Right renal cortex interstitium (tissue), 3 donors: ENCODE data around the gene TRDN. TPM values are rescaled to one million over a fixed set of nuclear protein-coding genes. Genes with fewer than 3 reads are reported as not detected.

Source experiments
- DNase-seq, 3 donors: peaks; one replicate each; pipeline ENCODE4 v3.0.0-alpha.2; 2013; ENCODE audit warnings: low read depth in 3 of 3, low spot score in 2 of 3
- polyA plus RNA-seq, 3 donors: library from polyadenylated mRNA; unstranded; fragments of 120-200 nt; gene quantifications; one replicate each; pipeline ENCODE4 v1.2.1, GENCODE V29; 2013; ENCODE audit not compliant: insufficient read length in 3 of 3

The TRDN gene
- polyA plus RNA-seq = 1 to 10 TPM; 2.6 to 6.8 (median 2.7) TPM

DNA sequence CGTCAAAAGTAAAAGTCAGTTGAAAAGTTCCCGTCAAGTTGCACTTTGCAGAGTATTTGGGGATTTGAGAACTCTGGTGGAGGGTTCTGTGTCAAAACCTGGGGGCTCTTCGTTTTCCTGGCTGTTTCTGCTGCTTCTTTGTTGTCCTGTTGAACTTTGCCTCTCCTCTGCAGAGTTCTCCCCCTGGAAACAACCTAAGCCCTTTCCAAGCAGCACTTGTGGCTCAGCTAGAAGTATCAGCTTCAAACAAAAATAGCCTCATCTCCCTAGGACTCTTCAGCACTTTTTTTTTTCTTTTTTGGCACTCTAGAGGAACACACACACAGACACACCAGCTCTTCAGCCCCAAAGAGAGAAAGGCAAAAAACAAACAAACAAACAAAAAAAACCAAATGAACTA is at the start of gene TRDN:
Gene TRDN (minus strand): TSS at position 169 of the 400 bp plus-strand sequence. CDS start 175 bp downstream, outside the sequence.
- no peak for DNase-seq

GRCh38 chr6:123681957-123682462 is 45.3 kb upstream of the TRDN start:
- DNase-seq = no peak

DNA sequence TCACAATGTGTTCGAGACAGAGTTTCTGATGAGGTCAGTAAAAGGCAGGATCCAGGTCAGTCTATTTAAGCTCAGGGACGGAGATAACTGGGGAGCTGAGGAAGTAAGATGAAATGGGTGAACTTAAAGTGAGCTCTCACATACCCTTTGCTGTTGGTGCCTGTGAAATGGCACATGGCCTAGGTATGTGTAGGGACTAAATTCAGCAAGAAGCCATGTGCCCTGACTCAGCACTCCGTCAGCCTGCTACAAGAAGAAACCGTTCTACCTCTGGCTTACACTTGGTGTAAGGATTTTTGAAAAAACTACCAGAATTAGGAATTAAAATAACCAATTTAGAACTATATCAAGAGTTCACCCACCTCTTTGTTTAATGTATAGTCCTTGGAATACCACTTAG is 41.1 kb upstream of the TRDN start:
- DNase-seq = no peak

DNA sequence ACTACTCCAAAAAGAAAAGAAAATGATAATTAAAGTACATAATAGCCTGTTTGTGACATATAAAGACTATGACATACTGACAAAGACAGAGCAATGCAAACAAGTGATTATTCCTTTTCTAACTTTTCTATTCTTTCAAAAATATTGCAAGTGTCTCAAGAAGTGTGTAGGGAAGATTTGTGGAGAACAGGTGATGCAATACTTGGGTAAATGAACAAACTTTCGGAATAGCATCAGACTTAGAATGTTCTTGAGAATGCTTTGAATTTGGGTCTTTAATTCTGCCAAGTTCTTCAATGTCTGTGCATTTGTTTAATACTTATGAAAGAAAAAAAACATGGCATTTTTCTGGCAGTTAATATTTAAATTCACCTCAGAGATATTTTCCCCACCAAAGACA is 40.0 kb upstream of the TRDN start:
- DNase-seq = no peak

DNA sequence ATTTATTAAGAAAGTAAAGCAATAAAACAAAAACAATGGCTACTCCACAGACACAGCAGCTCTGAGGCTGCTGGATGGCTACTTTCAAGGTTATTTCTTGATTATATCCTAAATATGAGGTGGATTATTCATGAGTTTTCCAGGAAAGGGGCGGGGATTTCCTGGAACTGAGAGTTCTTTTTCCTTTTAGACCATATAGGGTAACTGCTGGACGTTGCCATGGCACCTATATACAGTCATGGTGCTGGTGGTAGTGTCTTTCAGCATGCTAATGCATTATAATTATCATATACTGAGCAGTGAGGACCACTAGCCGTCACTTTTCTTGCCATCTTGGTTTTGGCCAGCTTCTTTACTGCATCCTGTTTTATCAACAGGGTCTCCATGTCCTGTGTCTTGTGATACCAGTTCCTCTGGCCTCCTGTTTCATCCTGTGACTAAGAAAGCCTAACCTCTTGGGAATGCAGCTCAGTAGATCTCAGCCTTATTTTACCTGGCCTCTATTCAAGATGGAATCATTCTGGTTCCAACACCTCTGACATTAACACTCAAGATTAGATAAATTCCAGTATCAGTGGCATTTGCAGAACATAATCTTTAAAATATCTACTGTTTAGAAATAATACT is 32.3 kb upstream of the TRDN start:
- DNase-seq = no peak

DNA sequence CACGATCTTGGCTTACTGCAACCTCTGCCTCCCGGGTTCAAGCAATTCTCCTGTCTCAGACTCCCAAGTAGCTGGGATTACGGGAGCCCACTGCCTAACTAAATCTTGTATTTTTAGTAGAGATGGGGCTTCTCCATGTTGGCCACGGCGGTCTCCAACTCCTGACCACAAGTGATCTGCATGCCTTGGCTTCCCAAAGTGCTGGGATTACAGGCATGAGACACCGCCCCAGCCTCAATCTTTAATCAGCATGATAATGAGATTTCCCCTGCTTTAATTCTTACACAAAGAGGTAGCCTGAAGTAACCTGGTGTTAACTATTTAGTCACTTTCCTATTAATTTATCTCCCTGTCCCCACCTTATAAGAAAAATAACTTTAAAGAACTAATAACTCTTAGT is 31.3 kb upstream of the TRDN start:
- no peak for DNase-seq

- no peak for DNase-seq
These were observed 26.7 kb upstream of the TRDN start for GRCh38 chr6:123663436-123663835.

GRCh38 chr6:123662757-123663156 is 26.0 kb upstream of the TRDN start:
- DNase-seq = no peak

DNA sequence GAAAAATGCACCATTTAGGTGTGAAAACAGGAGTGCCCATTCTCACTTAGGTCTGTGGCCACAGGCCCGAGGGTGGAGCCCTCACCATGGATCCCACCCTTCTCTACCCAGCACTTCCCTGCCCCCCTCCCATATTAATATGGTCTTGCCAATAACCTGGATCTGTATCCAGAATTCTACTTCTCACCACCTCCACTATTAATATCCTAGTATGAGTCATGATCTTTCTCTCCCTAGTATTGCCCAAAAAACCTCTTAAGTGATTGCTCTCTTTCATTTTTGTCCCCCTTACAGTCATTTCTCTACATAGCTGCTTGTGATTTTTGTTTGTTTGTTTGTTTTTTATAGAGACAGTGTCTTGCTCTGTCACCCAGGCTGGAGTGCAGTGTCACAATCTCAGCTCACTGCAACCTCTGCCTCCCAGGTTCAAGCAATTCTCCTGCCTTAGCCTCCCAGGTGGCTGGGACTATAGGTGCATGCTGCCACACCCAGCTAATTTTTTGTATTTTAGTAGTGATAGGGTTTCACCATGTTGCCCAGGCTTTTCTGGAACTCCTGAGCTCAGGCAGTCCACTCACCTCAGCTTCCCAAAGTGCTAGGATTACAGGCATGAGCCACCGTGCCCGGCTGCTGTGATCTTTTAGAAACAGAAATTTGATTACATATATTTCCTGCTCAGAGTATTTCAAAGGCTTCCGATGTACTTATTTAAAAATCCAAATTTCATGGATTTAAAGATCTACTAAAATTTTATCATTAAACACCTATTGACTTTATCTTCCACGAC is 24.5 kb upstream of the TRDN start:
- no peak for DNase-seq

GRCh38 chr6:123659960-123660748 is 23.4 kb upstream of the TRDN start:
- no peak for DNase-seq

- no peak for DNase-seq
These were observed 22.1 kb upstream of the TRDN start for GRCh38 chr6:123658848-123659247.

DNA sequence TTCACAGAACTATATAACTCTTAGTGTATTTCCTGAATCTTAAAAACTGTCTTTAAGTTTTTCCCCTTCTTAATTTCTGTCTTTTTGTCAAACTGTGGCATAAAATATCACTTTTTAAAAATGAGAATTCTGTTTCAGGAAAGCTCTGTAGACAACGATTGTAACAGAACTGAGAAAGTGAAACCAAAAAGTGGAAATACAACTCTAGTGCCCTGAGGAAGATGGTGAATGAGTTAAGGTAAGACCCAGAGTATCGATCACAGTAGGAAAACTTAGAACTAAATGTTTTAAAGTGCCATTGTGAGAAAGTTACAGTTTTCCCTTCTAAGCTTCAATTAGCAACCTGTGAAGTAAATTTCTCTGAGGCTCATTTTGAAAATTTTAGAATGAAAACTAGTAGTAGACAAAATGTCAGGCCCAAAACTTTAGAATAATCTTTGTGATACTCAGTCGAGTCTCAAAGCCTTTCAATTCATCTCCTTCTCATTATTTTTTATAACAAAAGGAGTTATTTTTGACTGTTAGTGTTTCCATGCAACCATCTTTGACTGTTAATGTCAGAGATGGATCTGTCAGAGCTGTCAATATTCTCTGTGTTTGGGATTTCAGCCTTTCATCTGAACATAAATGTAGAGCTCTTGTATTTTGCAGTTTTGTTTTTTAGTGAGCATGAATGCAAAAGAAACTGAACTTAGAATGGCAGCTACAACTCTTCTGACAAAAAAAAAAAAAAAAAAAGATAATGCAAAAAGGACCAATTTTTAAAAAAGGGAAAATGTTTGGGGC is 19.0 kb upstream of the TRDN start:
- DNase-seq = no peak

DNA sequence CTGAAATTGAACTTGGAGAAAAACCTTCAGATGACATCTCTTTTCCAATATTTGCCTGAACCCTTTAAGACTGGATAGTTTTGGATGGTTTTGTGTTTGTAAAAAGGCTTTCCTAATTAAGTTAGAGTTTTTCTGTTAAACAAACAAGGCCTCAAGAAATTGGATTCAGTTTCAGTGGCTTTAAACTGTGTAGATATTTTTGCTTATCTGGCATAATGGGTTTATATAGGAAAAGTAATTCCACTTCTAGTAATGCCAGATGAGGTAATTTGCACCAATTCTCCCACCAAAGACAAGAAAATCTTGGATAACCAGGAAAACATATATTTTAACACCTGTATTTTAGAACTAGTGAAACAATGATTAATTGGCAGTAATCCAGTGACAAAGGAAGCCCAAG is 12.0 kb upstream of the TRDN start:
- DNase-seq = no peak

DNA sequence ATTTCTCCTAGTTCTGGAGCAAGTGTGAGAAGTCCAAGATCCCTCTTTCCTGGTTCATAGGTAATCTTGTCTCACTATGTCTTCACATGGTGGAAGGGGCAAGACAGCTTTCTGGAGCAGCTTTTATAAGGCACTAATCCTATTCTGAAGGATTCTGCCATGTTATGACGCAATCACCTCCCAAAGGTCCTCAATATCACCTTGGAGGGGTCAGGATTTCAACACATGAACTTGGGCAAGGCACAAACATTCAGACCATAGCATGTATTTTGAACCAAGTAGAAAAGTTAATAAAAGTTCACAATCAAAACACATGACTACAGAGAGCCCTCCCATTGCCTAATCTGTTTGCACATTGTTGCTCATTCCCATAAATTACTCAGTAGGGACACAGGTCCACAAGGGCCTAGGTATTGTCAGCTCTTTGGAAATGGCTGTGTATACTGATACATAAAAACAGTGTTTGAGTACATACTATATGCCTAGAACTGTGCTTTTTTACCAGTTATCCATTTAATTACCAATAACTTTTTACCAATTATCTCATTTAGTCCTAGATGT is 11.3 kb upstream of the TRDN start:
- no peak for DNase-seq

DNA sequence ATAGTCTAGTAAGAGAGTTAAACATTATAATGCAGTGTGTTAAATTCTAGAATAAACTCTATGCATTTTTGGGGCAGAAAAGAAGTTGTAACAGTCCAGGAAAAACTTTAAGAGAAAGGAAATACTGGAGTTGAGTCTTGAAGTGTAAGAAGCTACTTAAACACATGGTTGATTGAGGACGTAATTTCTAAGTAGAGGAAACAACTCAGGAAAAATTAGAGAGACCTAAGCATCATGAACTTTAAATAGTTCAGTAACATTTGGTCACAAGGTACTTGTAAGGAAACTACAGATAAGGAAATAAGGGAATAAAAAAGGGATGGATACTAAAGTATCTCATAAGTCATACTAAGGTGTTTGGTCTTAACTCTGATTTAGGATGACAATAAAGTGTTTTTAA is 4.7 kb upstream of the TRDN start:
- DNase-seq = no peak

GRCh38 chr6:123640567-123641187 is 3.9 kb upstream of the TRDN start:
- no peak for DNase-seq

DNA sequence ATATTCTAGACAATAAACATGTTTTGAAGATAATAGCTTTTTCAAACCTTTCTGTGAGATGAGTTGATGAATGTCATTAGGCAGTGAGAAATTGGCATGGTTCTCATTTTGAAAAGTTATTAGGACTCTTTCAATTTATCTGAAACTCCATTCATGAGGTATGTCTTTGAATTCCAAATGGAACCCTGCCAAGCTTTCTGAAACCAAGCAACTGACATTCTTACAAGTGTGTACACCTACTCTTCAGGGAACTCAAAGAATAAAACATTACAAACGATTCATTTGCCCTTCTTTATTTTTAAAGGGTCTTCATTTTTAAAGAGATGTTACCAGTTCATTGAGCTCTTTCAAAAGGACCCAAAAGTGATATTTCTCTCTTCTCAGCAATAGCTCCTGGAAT is 2.1 kb upstream of the TRDN start:
- no peak for DNase-seq

DNA sequence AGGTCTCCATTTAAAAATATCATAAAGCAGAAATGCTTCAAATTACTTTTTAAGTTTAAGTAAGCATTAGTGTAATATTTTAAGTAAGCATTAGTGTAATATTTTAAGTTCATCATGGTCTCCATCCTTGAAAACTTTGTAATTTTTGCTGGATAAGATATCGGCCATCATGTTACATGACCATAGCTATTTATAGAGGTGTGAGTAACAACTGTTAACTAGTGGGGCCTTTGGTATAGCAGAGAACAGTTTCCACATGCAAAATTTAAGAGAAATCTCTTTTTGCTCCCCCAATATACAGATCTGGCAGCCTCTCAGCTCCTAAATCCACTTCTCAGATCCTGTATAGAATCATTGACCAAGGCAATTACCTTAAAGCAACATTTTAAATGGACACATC is 468 bp downstream of the TRDN start:
- no peak for DNase-seq

GRCh38 chr6:123635567-123635966 is 1.2 kb downstream of the TRDN start:
- no peak for DNase-seq

- no peak for DNase-seq
These were observed 1.6 kb downstream of the TRDN start for GRCh38 chr6:123635144-123635543.
